Measurements from ENCODE around the gene IFIT3. TPM values are rescaled to one million over a fixed set of nuclear protein-coding genes. Genes with fewer than 3 reads are reported as not detected.

IFIT3 gene
- total RNA-seq, 1 experiment from 2014 or later = 0.55 TPM

DNA sequence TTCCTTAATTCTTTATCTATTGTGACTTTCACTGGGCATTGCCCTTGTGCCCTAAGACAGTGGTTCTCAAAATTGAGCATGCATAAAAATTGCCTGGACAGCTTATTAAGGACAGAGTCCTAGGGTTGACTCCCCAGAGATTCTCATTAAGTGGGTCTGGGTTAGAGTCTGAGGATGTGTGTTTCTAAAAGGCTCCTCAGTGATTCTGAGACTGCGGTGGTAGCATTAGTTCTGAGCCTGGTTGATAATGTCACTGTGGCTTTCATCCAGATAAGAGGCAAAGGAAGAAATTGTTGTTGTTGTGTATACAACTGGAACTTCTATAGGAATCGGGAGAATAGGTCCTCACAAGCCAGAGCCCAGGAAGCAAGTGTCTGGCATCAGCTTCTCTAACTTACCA is 24.6 kb upstream of the IFIT3 start:
- H3K36me3 Mint-ChIP-seq (ENCODE audit: insufficient read depth in 1 of 3, low read depth in 3 of 3) = peaks cover 0 to 2% (median 0%) of the 10 kb centered on the region in 3 experiments; a peak in 1 of 7 replicates
- H3K23me2 ChIP-seq (ENCODE audit: insufficient read length, low read depth, low read length, poor library complexity, severe bottlenecking) = no peaks in the 10 kb centered on the region
- H3K4me2 ChIP-seq (ENCODE audit: insufficient read depth, insufficient read length, low read length) = no peak overlapping the region
- no peak overlapping the region for H2BK120ac ChIP-seq (ENCODE audit: low read depth, low read length, poor library complexity, severe bottlenecking)
- no peak overlapping the region for H3K27ac Mint-ChIP-seq
- no peak for DNase-seq
- H4K5ac ChIP-seq (ENCODE audit: insufficient read length, low read depth, low read length) = no peak overlapping the region
- H2BK15ac ChIP-seq (ENCODE audit: low read depth, low read length) = no peak overlapping the region
- H4K20me1 ChIP-seq (ENCODE audit: control insufficient read depth, insufficient read depth, insufficient read length) = no peaks in the 10 kb centered on the region
- peaks cover 14 to 16% of the 10 kb centered on the region in 2 experiments for H3K4me1 Mint-ChIP-seq
- H2BK20ac ChIP-seq (ENCODE audit: low read depth, low read length, poor library complexity, severe bottlenecking) = no peak overlapping the region
- H4K91ac ChIP-seq (ENCODE audit: insufficient read length, low read depth, low read length) = no peak overlapping the region
- H3K27ac ChIP-seq (ENCODE audit: insufficient read length, low read depth, low read length) = no peak overlapping the region
- H2BK12ac ChIP-seq (ENCODE audit: insufficient read length, low read depth, low read length) = no peak overlapping the region
- H3K27me3 ChIP-seq (ENCODE audit: insufficient read depth, low read length) = no peaks in the 10 kb centered on the region
- no peaks in the 10 kb centered on the region; the same call in 1 of the 2 replicates for H3K27me3 Mint-ChIP-seq (ENCODE audit: low read depth)
- no peak overlapping the region for H3K56ac ChIP-seq (ENCODE audit: insufficient read length, low read depth, low read length)
- H4K8ac ChIP-seq (replicated peaks; ENCODE audit: insufficient read length, low read depth, low read length) = no peak overlapping the region
- no peak overlapping the region for H3K14ac ChIP-seq (ENCODE audit: insufficient read depth, low read length)
- H3K4ac ChIP-seq (ENCODE audit: low read depth, low read length) = no peak overlapping the region
- H3K79me1 ChIP-seq (ENCODE audit: insufficient read depth, low read depth, low read length, poor library complexity, severe bottlenecking) = no peaks in the 10 kb centered on the region
- H3K9me3 Mint-ChIP-seq = 0 out of 5 replicates have a peak, but pooled peaks cover 0 to 3% of the 10 kb centered on the region in 2 experiments
- H3K23ac ChIP-seq (ENCODE audit: insufficient read length, low read depth, low read length) = no peak overlapping the region
- no peak overlapping the region for H3T11ph ChIP-seq (ENCODE audit: low read length)
- WGBS (ENCODE audit: extremely low coverage, insufficient read length, low lambda C conversion rate) = no CpG with 5 or more reads among the region's 2 CpGs
- H2BK5ac ChIP-seq (ENCODE audit: insufficient read length, low read length) = no peak overlapping the region
- H3K9ac ChIP-seq (ENCODE audit: extremely low read depth, insufficient read length, low read length) = no peak overlapping the region
- no peaks in the 10 kb centered on the region for H3K9me3 ChIP-seq (ENCODE audit: control insufficient read depth, low read depth, low read length)
- H3K18ac ChIP-seq (ENCODE audit: insufficient read length, low read depth, low read length) = no peak overlapping the region
- no peaks in the 10 kb centered on the region for H3K79me2 ChIP-seq (ENCODE audit: insufficient read depth, low read length)
- TF ChIP-seq, protein P1, sequence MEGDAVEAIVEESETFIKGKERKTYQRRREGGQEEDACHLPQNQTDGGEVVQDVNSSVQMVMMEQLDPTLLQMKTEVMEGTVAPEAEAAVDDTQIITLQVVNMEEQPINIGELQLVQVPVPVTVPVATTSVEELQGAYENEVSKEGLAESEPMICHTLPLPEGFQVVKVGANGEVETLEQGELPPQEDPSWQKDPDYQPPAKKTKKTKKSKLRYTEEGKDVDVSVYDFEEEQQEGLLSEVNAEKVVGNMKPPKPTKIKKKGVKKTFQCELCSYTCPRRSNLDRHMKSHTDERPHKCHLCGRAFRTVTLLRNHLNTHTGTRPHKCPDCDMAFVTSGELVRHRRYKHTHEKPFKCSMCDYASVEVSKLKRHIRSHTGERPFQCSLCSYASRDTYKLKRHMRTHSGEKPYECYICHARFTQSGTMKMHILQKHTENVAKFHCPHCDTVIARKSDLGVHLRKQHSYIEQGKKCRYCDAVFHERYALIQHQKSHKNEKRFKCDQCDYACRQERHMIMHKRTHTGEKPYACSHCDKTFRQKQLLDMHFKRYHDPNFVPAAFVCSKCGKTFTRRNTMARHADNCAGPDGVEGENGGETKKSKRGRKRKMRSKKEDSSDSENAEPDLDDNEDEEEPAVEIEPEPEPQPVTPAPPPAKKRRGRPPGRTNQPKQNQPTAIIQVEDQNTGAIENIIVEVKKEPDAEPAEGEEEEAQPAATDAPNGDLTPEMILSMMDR (conservative IDR thresholded peaks at IDR 0.05) = no peak
- H3K4me3 Mint-ChIP-seq = no peak overlapping the region
- H2AFZ ChIP-seq (ENCODE audit: low read length) = no peak overlapping the region
- peaks cover 3% of the 10 kb centered on the region for H3K4me1 ChIP-seq (ENCODE audit: insufficient read depth, low read length)
- H2AK5ac ChIP-seq (ENCODE audit: insufficient read length, low read length) = no peak overlapping the region

Measured in H9 (cell line).